B cell (primary cell): ENCODE results near the gene SLC6A20. TPM values are rescaled to one million over a fixed set of nuclear protein-coding genes. Genes with fewer than 3 reads are reported as not detected.

Source experiments
- ATAC-seq: fragments of 200-7000 bp; cut with Tn5 transposase; one replicate; pipeline ENCODE4 v1.10.0; 2021; ENCODE audit warnings: low read depth, mild to moderate bottlenecking, moderate number of reproducible peaks, moderate library complexity
- CTCF ChIA-PET: fragments of 350-600 bp; sonication (Branson Sonifier 250); formaldehyde crosslinking; loops from one replicate; lab custom pipeline; 2021; ENCODE audit warnings: antibody characterized with exemption, inconsistent platforms; lab: Charles Lee
- POLR2A ChIA-PET: fragments of 350-600 bp; sonication (Branson Sonifier 250); formaldehyde crosslinking; loops from one replicate; lab custom pipeline; 2021; ENCODE audit warnings: antibody characterized with exemption; lab: Charles Lee
- DNase-seq: peaks from one replicate; pipeline ENCODE4 v3.0.0; 2013
- H2AFZ ChIP-seq: 2 replicates; pipeline ENCODE4 v1.6.1; 2012; ENCODE audit warnings: mild to moderate bottlenecking, low read depth, low read length; ENCODE audit not compliant: insufficient read depth, poor library complexity, severe bottlenecking
- H3K27ac ChIP-seq, 2 donors: 1 replicate in 1 of 2; 2 replicates in 1 of 2; pipeline ENCODE4 v1.5.1; 2012 to 2013; ENCODE audit warnings: low read length in 2 of 2, mild to moderate bottlenecking in 2 of 2, moderate library complexity in 1 of 2
- H3K27me3 ChIP-seq, 4 experiments: fragments of 200-600 bp in 1 of 4; sonication (generic) in 1 of 4; replicated peaks in 1 of 4; 1 replicate in 2 of 4; 2 replicates in 2 of 4; pipeline versions ENCODE4 v1.6.1 to v1.7.0; 2013 to 2016; ENCODE audit warnings: low read length in 3 of 4, mild to moderate bottlenecking in 2 of 4, mixed read lengths in 1 of 4, moderate library complexity in 1 of 4; ENCODE audit not compliant: insufficient read depth in 4 of 4, control insufficient read depth in 3 of 4; ENCODE audit errors: control extremely low read depth in 1 of 4
- H3K36me3 ChIP-seq, 2 experiments: replicated peaks in 1 of 2; 1 replicate in 1 of 2; 2 replicates in 1 of 2; pipeline versions ENCODE4 v1.6.1 to v1.7.1; 2013; ENCODE audit warnings: low read length in 1 of 2; ENCODE audit not compliant: insufficient read depth in 2 of 2, control insufficient read depth in 1 of 2; ENCODE audit errors: control extremely low read depth in 1 of 2, extremely low read depth in 1 of 2
- H3K4me1 ChIP-seq, 2 donors: fragments of 200-600 bp in 1 of 2; sonication (generic) in 1 of 2; 1 replicate in 1 of 2; 2 replicates in 1 of 2; pipeline versions ENCODE4 v1.5.1 to v1.6.1; 2013 to 2017; ENCODE audit warnings: low read length in 2 of 2; ENCODE audit not compliant: control insufficient read depth in 2 of 2, insufficient read depth in 2 of 2
- H3K4me2 ChIP-seq: replicated peaks from 2 replicates; pipeline ENCODE3; 2012; ENCODE audit warnings: mild to moderate bottlenecking, low read depth, low read length; ENCODE audit not compliant: poor library complexity, severe bottlenecking
- H3K4me3 ChIP-seq, 5 experiments: fragments of 200-600 bp in 1 of 5; sonication (generic) in 1 of 5; 1 replicate in 3 of 5; 2 replicates in 2 of 5; pipeline versions ENCODE4 v1.5.1 to v1.7.0; 2011 to 2016; ENCODE audit warnings: low read length in 4 of 5, mild to moderate bottlenecking in 4 of 5, low read depth in 2 of 5, control low read depth in 1 of 5, moderate library complexity in 1 of 5; ENCODE audit not compliant: insufficient read depth in 1 of 5; ENCODE audit errors: control extremely low read depth in 1 of 5, extremely low read depth in 1 of 5
- H3K79me2 ChIP-seq: fragments of 200-600 bp; sonication (generic); one replicate; pipeline ENCODE4 v1.6.0; 2016; ENCODE audit warnings: low read length; ENCODE audit not compliant: control insufficient read depth, insufficient read depth
- H3K9ac ChIP-seq: fragments of 200-600 bp; sonication (generic); 2 replicates; pipeline ENCODE4 v1.6.1; 2017; ENCODE audit warnings: mild to moderate bottlenecking, low read length, moderate library complexity
- H3K9me3 ChIP-seq, 3 donors: one replicate each; pipeline versions ENCODE4 v1.6.1 to v1.7.1; 2013; ENCODE audit warnings: low read length in 2 of 3; ENCODE audit not compliant: control insufficient read depth in 2 of 3, insufficient read depth in 1 of 3; ENCODE audit errors: control extremely low read depth in 1 of 3
- H4K20me1 ChIP-seq: 2 replicates; pipeline ENCODE4 v1.6.0; 2012; ENCODE audit warnings: mild to moderate bottlenecking, low read length; ENCODE audit not compliant: insufficient read depth, control insufficient read depth, poor library complexity, severe bottlenecking
- H3K27ac Mint-ChIP-seq: one replicate; pipeline ENCODE4 v1.8.0; 2021; ENCODE audit warnings: mixed read lengths
- H3K27me3 Mint-ChIP-seq: one replicate; pipeline ENCODE4 v1.8.0; 2021; ENCODE audit warnings: mixed read lengths
- H3K4me1 Mint-ChIP-seq: one replicate; pipeline ENCODE4 v1.8.0; 2021; ENCODE audit warnings: mixed read lengths
- H3K4me3 Mint-ChIP-seq: one replicate; pipeline ENCODE4 v1.8.0; 2021; ENCODE audit warnings: mixed read lengths
- H3K9me3 Mint-ChIP-seq: one replicate; pipeline ENCODE4 v1.8.0; 2022; ENCODE audit warnings: mixed read lengths; ENCODE audit not compliant: insufficient read depth
- EZH2 ChIP-seq: IDR thresholded peaks from 2 replicates; pipeline ENCODE4 v1.6.1; 2012; ENCODE audit warnings: borderline replicate concordance, low read depth, mild to moderate bottlenecking, moderate library complexity, low read length; ENCODE audit not compliant: insufficient read depth, poor library complexity, severe bottlenecking
- WGBS: methylation state at CpG from one replicate; pipeline ENCODE4 v1.1.5; 2013; ENCODE audit warnings: missing lambda C conversion rate; ENCODE audit not compliant: insufficient coverage; 5-methylcytosine and 5-hydroxymethylcytosine counted together
- intact Hi-C: fragments of 100-400 bp; cut with micrococcal nuclease; formaldehyde crosslinking; loops from one replicate; pipeline ENCODE4 v1.10.0; 2022
- polyA plus RNA-seq: library from polyadenylated mRNA; depleted of rRNA; stranded (reverse); fragments of >200 nt; gene quantifications from 2 replicates; pipeline ENCODE4 v1.2.3, GENCODE V29; 2012
- total RNA-seq, 2 donors: library from RNA; stranded (reverse); fragments of 120-200 nt in 1 of 2; gene quantifications; 1 replicate in 1 of 2; 2 replicates in 1 of 2; pipeline versions ENCODE4 v1.2.3 to v1.2.4, GENCODE V29; 2013 to 2022
- TF ChIP-seq, protein P1 (sequence below): fragments of 200-600 bp; IDR thresholded peaks from one replicate; pipeline ENCODE4 v1.8.0; 2022; ENCODE audit warnings: antibody characterized with exemption, mild to moderate bottlenecking

SLC6A20 gene
- total and polyA plus RNA-seq, 2 donors (not counting 1 experiment from before 2014, with no cell fraction given): 0.32 TPM; not detected in 1

- ChIA-PET POLR2A (no interaction called here), CTCF (interaction anchor here (1.2 kb wide), 1 partner anchor 9 kb away, joined by 5 read pairs; no protein-coding TSS in a partner anchor)
- no CpG with 5 or more reads among the region's 3 CpGs for WGBS
- no peak for ATAC-seq
- no peak overlapping the region for H3K27ac Mint-ChIP-seq
- Histone ChIP-seq H3K4me3 (no peak overlapping the region), H3K9me3 (no peaks in the 10 kb centered on the region), H3K27me3 (no peaks in the 10 kb centered on the region), H3K27ac (no peak overlapping the region), H3K79me2 (no peaks in the 10 kb centered on the region), H2AFZ (no peak overlapping the region), H3K4me2 (no peak overlapping the region), H3K4me1 (no peaks in the 10 kb centered on the region), H3K36me3 (no peaks in the 10 kb centered on the region), H3K9ac (no peak overlapping the region), H4K20me1 (no peaks in the 10 kb centered on the region)
- no peak for DNase-seq
- intact Hi-C loops: no loop called here
- no peaks in the 10 kb centered on the region for H3K4me1 Mint-ChIP-seq
- no peak overlapping the region for H3K4me3 Mint-ChIP-seq
- TF ChIP-seq EZH2: no peak
- TF ChIP-seq, protein P1, sequence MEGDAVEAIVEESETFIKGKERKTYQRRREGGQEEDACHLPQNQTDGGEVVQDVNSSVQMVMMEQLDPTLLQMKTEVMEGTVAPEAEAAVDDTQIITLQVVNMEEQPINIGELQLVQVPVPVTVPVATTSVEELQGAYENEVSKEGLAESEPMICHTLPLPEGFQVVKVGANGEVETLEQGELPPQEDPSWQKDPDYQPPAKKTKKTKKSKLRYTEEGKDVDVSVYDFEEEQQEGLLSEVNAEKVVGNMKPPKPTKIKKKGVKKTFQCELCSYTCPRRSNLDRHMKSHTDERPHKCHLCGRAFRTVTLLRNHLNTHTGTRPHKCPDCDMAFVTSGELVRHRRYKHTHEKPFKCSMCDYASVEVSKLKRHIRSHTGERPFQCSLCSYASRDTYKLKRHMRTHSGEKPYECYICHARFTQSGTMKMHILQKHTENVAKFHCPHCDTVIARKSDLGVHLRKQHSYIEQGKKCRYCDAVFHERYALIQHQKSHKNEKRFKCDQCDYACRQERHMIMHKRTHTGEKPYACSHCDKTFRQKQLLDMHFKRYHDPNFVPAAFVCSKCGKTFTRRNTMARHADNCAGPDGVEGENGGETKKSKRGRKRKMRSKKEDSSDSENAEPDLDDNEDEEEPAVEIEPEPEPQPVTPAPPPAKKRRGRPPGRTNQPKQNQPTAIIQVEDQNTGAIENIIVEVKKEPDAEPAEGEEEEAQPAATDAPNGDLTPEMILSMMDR: no peak
- H3K9me3 Mint-ChIP-seq: no peaks in the 10 kb centered on the region
- H3K27me3 Mint-ChIP-seq: no peaks in the 10 kb centered on the region
Measured at GRCh38 chr3:45806072-45806471, 9.7 kb upstream of the SLC6A20 start.

DNA sequence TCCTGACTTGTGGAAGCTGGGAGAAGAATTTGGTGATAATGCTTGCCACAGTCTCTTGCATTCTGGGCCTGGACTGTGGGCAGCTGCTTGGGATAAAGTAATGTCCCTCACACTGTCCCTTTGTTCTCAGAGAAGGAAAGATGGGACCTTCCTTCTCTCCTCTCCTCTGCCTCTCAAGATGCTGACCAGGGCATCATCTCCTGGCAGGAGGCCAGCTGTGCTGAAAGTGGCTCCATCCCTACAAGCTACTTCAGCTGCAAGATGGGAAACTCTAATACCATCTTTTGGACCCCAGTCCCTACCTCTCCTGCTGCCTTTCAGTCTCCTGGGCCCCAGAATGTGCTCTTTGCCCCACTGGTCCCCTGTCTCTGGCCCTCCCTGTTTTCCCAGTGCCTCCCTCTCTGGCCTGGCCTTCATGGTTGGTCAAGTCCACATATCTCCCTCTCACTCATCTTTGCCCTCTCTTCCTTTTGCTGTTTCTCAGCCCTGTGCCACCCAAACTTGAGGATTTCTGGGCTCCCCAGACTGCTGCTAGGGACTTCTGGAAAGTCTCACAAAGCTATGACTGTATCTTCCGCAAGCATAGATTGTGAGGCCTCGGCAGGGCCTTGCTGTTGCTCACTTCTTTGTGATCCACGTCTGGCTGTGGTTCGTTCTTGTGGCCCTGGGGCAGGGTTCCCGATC lies 7.1 kb upstream of the SLC6A20 start:
- Histone ChIP-seq H3K4me1 (no peaks in the 10 kb centered on the region), H3K79me2 (no peaks in the 10 kb centered on the region), H3K9me3 (no peaks in the 10 kb centered on the region), H2AFZ (no peak overlapping the region), H3K4me3 (no peak overlapping the region), H3K4me2 (no peak overlapping the region), H3K9ac (no peak overlapping the region), H4K20me1 (no peaks in the 10 kb centered on the region), H3K27me3 (peaks cover 0 to 10% (median 0%) of the 10 kb centered on the region in 4 experiments), H3K27ac (no peak overlapping the region), H3K36me3 (no peaks in the 10 kb centered on the region)
- 88% methylated on average over 4 of the region's 5 CpGs for WGBS
- ChIA-PET POLR2A (no interaction called here), CTCF (no interaction called here)
- H3K4me1 Mint-ChIP-seq: no peaks in the 10 kb centered on the region
- no peak overlapping the region for H3K4me3 Mint-ChIP-seq
- H3K27me3 Mint-ChIP-seq: peaks cover 15% of the 10 kb centered on the region
- no peak overlapping the region for H3K27ac Mint-ChIP-seq
- DNase-seq (no peak), ATAC-seq (no peak)
- TF ChIP-seq, protein P1: no peak
- no peak for TF ChIP-seq EZH2
- no peaks in the 10 kb centered on the region for H3K9me3 Mint-ChIP-seq
- intact Hi-C loops: no loop called here
